Kidney (tissue), 14 donors: ENCODE data around the gene EDDM3A. TPM values are rescaled to one million over a fixed set of nuclear protein-coding genes. Genes with fewer than 3 reads are reported as not detected.
"Not testable (repeated sequence)": the region's sequence is repeated elsewhere in the genome, so short reads cannot be mapped to it uniquely, and the experiment has no call there.

Experiments used
- DNase-seq, 5 donors: peaks; one replicate each; pipeline ENCODE4 v3.0.0-alpha.2; 2013 to 2020
- FAIRE-seq: peaks from 2 replicates; lab custom pipeline; 2012; peaks lifted over from hg19 to GRCh38; lab: Jason Lieb, UNC
- H3K27ac ChIP-seq, 2 donors: one replicate each; pipeline ENCODE4 v1.7.0; 2013; ENCODE audit warnings: low read depth in 2 of 2, low read length in 2 of 2, inconsistent platforms in 1 of 2
- H3K27me3 ChIP-seq: one replicate; pipeline ENCODE4 v1.7.1; 2013; ENCODE audit warnings: low read length, inconsistent platforms; ENCODE audit not compliant: control insufficient read depth, insufficient read depth
- H3K36me3 ChIP-seq, 3 donors: one replicate each; pipeline versions ENCODE4 v1.7.0 to v1.7.1; 2013; ENCODE audit warnings: low read length in 3 of 3, control low read depth in 1 of 3, inconsistent platforms in 1 of 3; ENCODE audit not compliant: insufficient read depth in 3 of 3, control insufficient read depth in 2 of 3
- H3K4me1 ChIP-seq, 3 donors: one replicate each; pipeline versions ENCODE4 v1.7.0 to v1.7.1; 2013; ENCODE audit warnings: low read length in 3 of 3, inconsistent platforms in 1 of 3, low read depth in 1 of 3; ENCODE audit not compliant: control insufficient read depth in 2 of 3, insufficient read depth in 2 of 3
- H3K4me3 ChIP-seq, 3 donors: one replicate each; pipeline versions ENCODE4 v1.7.0 to v1.8.1; 2013; ENCODE audit warnings: low read length in 3 of 3, control low read depth in 1 of 3, inconsistent platforms in 1 of 3
- H3K9ac ChIP-seq, 3 donors: one replicate each; pipeline versions ENCODE4 v1.7.0 to v1.7.1; 2013; ENCODE audit warnings: low read length in 3 of 3, control low read depth in 1 of 3, inconsistent platforms in 1 of 3
- H3K9me3 ChIP-seq, 3 donors: one replicate each; pipeline versions ENCODE4 v1.7.0 to v1.7.1; 2013; ENCODE audit warnings: low read length in 3 of 3, control low read depth in 1 of 3, inconsistent platforms in 1 of 3; ENCODE audit not compliant: control insufficient read depth in 2 of 3, insufficient read depth in 1 of 3
- CTCF ChIP-seq: IDR thresholded peaks from 3 replicates; pipeline ENCODE4 v1.5.1; 2012; ENCODE audit warnings: mild to moderate bottlenecking, moderate library complexity, borderline replicate concordance; ENCODE audit not compliant: insufficient read depth; ENCODE audit errors: extremely low read depth
- intact Hi-C: fragments of 100-400 bp; cut with DNase I; formaldehyde crosslinking; loops from one replicate; pipeline ENCODE4 v1.11.1; 2022
- polyA plus RNA-seq: library from polyadenylated mRNA; stranded (reverse); fragments of 350-450 nt; fragmentation: Illumina TruSeq; extraction: RNeasy Lipid Tissue Mini Kit (QIAGEN cat#74804); gene quantifications from one replicate; pipeline ENCODE4 v1.2.3, GENCODE V29; 2014; ENCODE audit warnings: low read depth, low replicate concordance; ENCODE audit not compliant: insufficient read depth
- total RNA-seq: library from RNA; stranded (reverse); fragmentation: NEBNext Ultra II Directional; extraction: Animal tissue kit (Norgen Biotek cat#: 25700); gene quantifications from one replicate; pipeline ENCODE4 v1.2.1, GENCODE V29; 2021
- donor health status: control.
- donor health status: control.
- donor health status: control.
- donor health status: control.
- donor health status: control.
- donor health status: DM: yes; HTN: yes; CAD: no.
- donor health status: Normal renal cell carcinoma (clear cell type).

The EDDM3A gene
- total and polyA plus RNA-seq, 2 donors from 2014 or later: 1.8 TPM; not detected in 1

GRCh38 chr14:20733684-20734429, 11.8 kb upstream of the EDDM3A start:
- intact Hi-C loops: no loop called here
- no peak overlapping the region for H3K27ac ChIP-seq
- no peak for FAIRE-seq

GRCh38 chr14:20734430-20734806, 11.3 kb upstream of the EDDM3A start:
- FAIRE-seq (no peak), DNase-seq (no peak)
- H3K27me3 ChIP-seq: no peaks in the 10 kb centered on the region
- H3K4me3 ChIP-seq: no peak overlapping the region
- H3K9me3 ChIP-seq: no peaks in the 10 kb centered on the region
- H3K4me1 ChIP-seq: no peaks in the 10 kb centered on the region
- TF ChIP-seq CTCF: no peak
- H3K27ac ChIP-seq: no peak overlapping the region
- no peak overlapping the region for H3K9ac ChIP-seq
- intact Hi-C loops: no loop called here
- H3K36me3 ChIP-seq: no peaks in the 10 kb centered on the region

More at GRCh38 chr14:20733684-20734429, 11.8 kb upstream of the EDDM3A start:
- TF ChIP-seq CTCF: no peak
- Histone ChIP-seq H3K27me3 (no peaks in the 10 kb centered on the region), H3K4me3 (no peak overlapping the region), H3K4me1 (no peaks in the 10 kb centered on the region), H3K9me3 (no peaks in the 10 kb centered on the region), H3K9ac (no peak overlapping the region), H3K36me3 (no peaks in the 10 kb centered on the region)
- no peak for DNase-seq

DNA sequence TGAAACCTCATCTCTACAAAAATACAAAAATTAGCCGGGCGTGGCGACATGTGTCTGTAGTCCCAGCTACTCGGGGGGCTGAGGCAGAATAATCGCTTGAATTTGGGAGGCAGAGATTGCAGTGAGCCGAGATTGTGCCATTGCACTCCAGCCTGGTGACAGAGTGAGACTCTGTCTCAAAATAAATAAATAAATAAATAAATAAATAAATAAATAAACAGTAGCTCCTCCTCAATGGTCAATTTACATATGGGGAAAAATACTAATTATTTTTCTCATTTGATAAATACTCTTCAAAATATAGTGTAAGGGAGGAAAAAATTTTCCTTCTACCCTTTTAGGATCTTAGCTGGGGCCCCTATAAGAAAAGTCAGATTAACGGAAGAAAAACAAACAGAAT, 7.4 kb upstream of the EDDM3A start:
- H3K9me3 ChIP-seq, H3K27ac ChIP-seq, H3K9ac ChIP-seq, H3K4me3 ChIP-seq, intact Hi-C loops, FAIRE-seq, H3K36me3 ChIP-seq, H3K27me3 ChIP-seq, H3K4me1 ChIP-seq, DNase-seq: not testable (repeated sequence)

- H3K27ac ChIP-seq: no peak overlapping the region
- intact Hi-C loops: no loop called here
- no peaks in the 10 kb centered on the region for H3K4me1 ChIP-seq
- FAIRE-seq (no peak), DNase-seq (no peak)
- TF ChIP-seq CTCF: no peak
- no peaks in the 10 kb centered on the region for H3K36me3 ChIP-seq
- H3K27me3 ChIP-seq: no peaks in the 10 kb centered on the region
- H3K4me3 ChIP-seq: no peak overlapping the region
- H3K9ac ChIP-seq: no peak overlapping the region
- no peaks in the 10 kb centered on the region for H3K9me3 ChIP-seq
These were observed 3.6 kb upstream of the EDDM3A start for GRCh38 chr14:20742132-20742531.
